ENCODE results near the gene ADAMTS2. TPM values are rescaled to one million over a fixed set of nuclear protein-coding genes. Genes with fewer than 3 reads are reported as not detected.

The ADAMTS2 gene
- total and polyA plus RNA-seq, 2 experiments from 2014 or later, result 1.6 to 8.1 TPM

- no peak for TF ChIP-seq REST (IDR thresholded peaks at IDR 0.05; ENCODE audit: unreplicated experiment)
- TF ChIP-seq ETS1 (IDR thresholded peaks at IDR 0.05), result no peak
- TF ChIP-seq ZNF331 (CRISPR knock-in tag; IDR thresholded peaks at IDR 0.05; ENCODE audit: low read depth), result no peak
- no peak for TF ChIP-seq EZH2 (IDR thresholded peaks at IDR 0.05; ENCODE audit: low read depth, unreplicated experiment)
- TF ChIP-seq NANOG (IDR thresholded peaks at IDR 0.05; ENCODE audit: borderline replicate concordance), result no peak
- TF ChIP-seq CTCF (conservative IDR thresholded peaks at IDR 0.05; ENCODE audit: low read depth in 2 of 2), result no peak
- TF ChIP-seq EZH2phosphoT487 (IDR thresholded peaks at IDR 0.05; ENCODE audit: unreplicated experiment), result no peak
Measured at GRCh38 chr5:179257176-179257682, 88.0 kb downstream of the ADAMTS2 start (continued).

- no peaks in the 10 kb centered on the region for H3K9me2 ChIP-seq (ENCODE audit: insufficient read depth)
- Mint-ChIP-seq H3K36me3 (ENCODE audit: low read depth) (no peaks in the 10 kb centered on the region; the same call in 2 of the 3 replicates), H3K4me3 (no peak overlapping the region), H3K9me3 (no peaks in the 10 kb centered on the region), H3K27ac (no peak overlapping the region), H3K4me1 (peaks cover 5% of the 10 kb centered on the region; the same call in 2 of the 3 replicates), H3K27me3 (ENCODE audit: insufficient read depth, low read depth, poor library complexity) (peaks cover 1% of the 10 kb centered on the region)
- no peak for TF ChIP-seq ZNF114 (CRISPR knock-in tag; IDR thresholded peaks at IDR 0.05)
- TF ChIP-seq NANOG (IDR thresholded peaks at IDR 0.05; ENCODE audit: borderline replicate concordance), result no peak
- TF ChIP-seq CTCF (conservative IDR thresholded peaks at IDR 0.05; ENCODE audit: low read depth in 2 of 2), result no peak
- no peak for TF ChIP-seq EZH2phosphoT487 (IDR thresholded peaks at IDR 0.05; ENCODE audit: unreplicated experiment)
- H3K27ac ChIP-seq (ENCODE audit: low read depth), result no peak overlapping the region
- no peak overlapping the region for H3K4me3 ChIP-seq
- H3K27me3 ChIP-seq (ENCODE audit: insufficient read depth), result no peaks in the 10 kb centered on the region
- DNase-seq (ENCODE audit: low spot score) (no peak), ATAC-seq (no peak)
- no peaks in the 10 kb centered on the region for H3K79me2 ChIP-seq (replicated peaks; ENCODE audit: insufficient read depth)
- H3K36me3 ChIP-seq (ENCODE audit: insufficient read depth), result no peaks in the 10 kb centered on the region
- no peaks in the 10 kb centered on the region for H3F3A ChIP-seq (replicated peaks; ENCODE audit: low read depth)
- H3K4me2 ChIP-seq, result no peak overlapping the region
- H3K4me1 ChIP-seq (ENCODE audit: insufficient read depth), result no peaks in the 10 kb centered on the region
- H2AFZ ChIP-seq, result no peak overlapping the region
- no peaks in the 10 kb centered on the region for H4K20me1 ChIP-seq (replicated peaks; ENCODE audit: insufficient read depth)
Measured at GRCh38 chr5:179256328-179257175, 88.7 kb downstream of the ADAMTS2 start.

Data from GM23338 (cell line).